GM13976 (cell line): Measurements from ENCODE around the gene PRSS3.
"Not testable (repeated sequence)": the region's sequence is repeated elsewhere in the genome, so short reads cannot be mapped to it uniquely, and the experiment has no call there.

Source experiments
- DNase-seq: peaks from one replicate; pipeline ENCODE4 v3.0.0; 2012; ENCODE audit warnings: low spot score
- CTCF ChIP-seq: IDR thresholded peaks from 2 replicates; pipeline ENCODE4 v1.5.1; 2012; ENCODE audit warnings: borderline replicate concordance, mild to moderate bottlenecking; ENCODE audit not compliant: insufficient read depth; ENCODE audit errors: extremely low read depth, missing control alignments, control extremely low read depth
- in situ Hi-C: fragments of 300-500 bp; cut with MboI; formaldehyde crosslinking; loops from one replicate; pipeline ENCODE4 v1.12.0; 2022; ENCODE audit warnings: low sequenced_read_pairs, mixed read lengths, inconsistent platforms; ENCODE audit not compliant: unreplicated experiment

The PRSS3 gene

GRCh38 chr9:33791117-33791516 lies 4.2 kb upstream of the PRSS3 start:
- DNase-seq = no peak
- in situ Hi-C loops = no loop called here
- no peak for TF ChIP-seq CTCF

- DNase-seq, in situ Hi-C loops: not testable (repeated sequence)
Observed at GRCh38 chr9:33793496-33793895, 1.9 kb upstream of the PRSS3 start.

GRCh38 chr9:33794560-33794959 lies 801 bp upstream of the PRSS3 start:
- in situ Hi-C loops = no loop called here
- no peak for DNase-seq
- TF ChIP-seq CTCF = no peak

GRCh38 chr9:33795819-33796218 lies 458 bp downstream of the PRSS3 start:
- DNase-seq = no peak
- no peak for TF ChIP-seq CTCF
- in situ Hi-C loops = no loop called here

GRCh38 chr9:33796679-33797078 lies 1.3 kb downstream of the PRSS3 start:
- in situ Hi-C loops, DNase-seq: not testable (repeated sequence)

- in situ Hi-C loops = no loop called here
- DNase-seq = no peak
- no peak for TF ChIP-seq CTCF
Observed at GRCh38 chr9:33797837-33798236, 2.5 kb downstream of the PRSS3 start.

GRCh38 chr9:33798545-33798944 lies 3.2 kb downstream of the PRSS3 start:
- TF ChIP-seq CTCF = no peak
- DNase-seq = no peak
- in situ Hi-C loops = no loop called here

- DNase-seq = no peak
- no peak for TF ChIP-seq CTCF
- in situ Hi-C loops = no loop called here
Observed at GRCh38 chr9:33799928-33800704, 4.8 kb downstream of the PRSS3 start.
